Mucosa of rectum (tissue), 2 donors: Measurements from ENCODE around the gene RAD1.

ENCODE experiments used
- H3K27ac ChIP-seq, 2 donors: one replicate each; pipeline ENCODE4 v1.7.0; 2013; ENCODE audit warnings: inconsistent platforms in 2 of 2, low read depth in 2 of 2, low read length in 2 of 2
- H3K27me3 ChIP-seq, 2 donors: one replicate each; pipeline ENCODE4 v1.7.0; 2013; ENCODE audit warnings: low read length in 2 of 2; ENCODE audit not compliant: control insufficient read depth in 2 of 2, insufficient read depth in 2 of 2
- H3K36me3 ChIP-seq, 2 donors: one replicate each; pipeline ENCODE4 v1.7.0; 2013; ENCODE audit warnings: low read length in 2 of 2; ENCODE audit not compliant: control insufficient read depth in 2 of 2, insufficient read depth in 2 of 2
- H3K4me1 ChIP-seq, 2 donors: one replicate each; pipeline ENCODE4 v1.7.0; 2013; ENCODE audit warnings: low read length in 2 of 2, mild to moderate bottlenecking in 1 of 2; ENCODE audit not compliant: control insufficient read depth in 2 of 2, insufficient read depth in 2 of 2
- H3K4me3 ChIP-seq, 2 donors: one replicate each; pipeline ENCODE4 v1.7.0; 2013; ENCODE audit warnings: low read length in 2 of 2
- H3K9ac ChIP-seq, 2 donors: one replicate each; pipeline ENCODE4 v1.7.0; 2013; ENCODE audit warnings: low read length in 2 of 2, low read depth in 1 of 2, mild to moderate bottlenecking in 1 of 2
- H3K9me3 ChIP-seq, 2 donors: one replicate each; pipeline ENCODE4 v1.7.0; 2013; ENCODE audit warnings: low read length in 2 of 2; ENCODE audit not compliant: control insufficient read depth in 2 of 2
- donor health status: healthy.
- donor health status: Normal muscosa, but diverticular disease.

The RAD1 gene

GRCh38 chr5:34916518-34916917 is 1.2 kb upstream of the RAD1 start:
- H3K4me1 ChIP-seq, result peaks cover 17 to 24% of the 10 kb centered on the region in 2 donors
- no peaks in the 10 kb centered on the region for H3K27me3 ChIP-seq
- H3K27ac ChIP-seq, result no peak overlapping the region
- H3K9ac ChIP-seq, result peak overlapping the region; percentile 68 to 89
- H3K36me3 ChIP-seq, result peaks cover 7 to 14% of the 10 kb centered on the region in 2 donors
- peak overlapping the region; percentile 76 to 97 for H3K4me3 ChIP-seq
- H3K9me3 ChIP-seq, result no peaks in the 10 kb centered on the region

- H3K36me3 ChIP-seq, result peaks cover 10 to 14% of the 10 kb centered on the region in 2 donors
- no peaks in the 10 kb centered on the region for H3K27me3 ChIP-seq
- H3K4me1 ChIP-seq, result peaks cover 17 to 24% of the 10 kb centered on the region in 2 donors
- no peaks in the 10 kb centered on the region for H3K9me3 ChIP-seq
- H3K27ac ChIP-seq, result peak overlapping the region; percentile 34 to 83
- peak overlapping the region; percentile 68 to 89 for H3K9ac ChIP-seq
- peak overlapping the region; percentile 76 to 97 for H3K4me3 ChIP-seq
Observed at GRCh38 chr5:34915856-34916192, 520 bp upstream of the RAD1 start.

GRCh38 chr5:34914671-34915138 is 599 bp downstream of the RAD1 start:
- Histone ChIP-seq H3K4me1 (peaks cover 17 to 24% of the 10 kb centered on the region in 2 donors), H3K9me3 (no peaks in the 10 kb centered on the region), H3K9ac (peak overlapping the region; percentile 54 to 68), H3K4me3 (peak overlapping the region; percentile 76 to 97), H3K27ac (peak overlapping the region; percentile 83 to 85), H3K27me3 (no peaks in the 10 kb centered on the region), H3K36me3 (peaks cover 11 to 12% of the 10 kb centered on the region in 2 donors)

GRCh38 chr5:34913072-34913471 is 2.2 kb downstream of the RAD1 start:
- no peak overlapping the region for H3K27ac ChIP-seq
- no peak overlapping the region for H3K4me3 ChIP-seq
- H3K9me3 ChIP-seq, result no peaks in the 10 kb centered on the region
- H3K4me1 ChIP-seq, result peaks cover 17 to 24% of the 10 kb centered on the region in 2 donors
- peaks cover 7 to 15% of the 10 kb centered on the region in 2 donors for H3K36me3 ChIP-seq
- no peak overlapping the region for H3K9ac ChIP-seq
- no peaks in the 10 kb centered on the region for H3K27me3 ChIP-seq

GRCh38 chr5:34905564-34905963 is 9.7 kb downstream of the RAD1 start:
- Histone ChIP-seq H3K4me3 (no peak overlapping the region), H3K4me1 (no peaks in the 10 kb centered on the region), H3K36me3 (peaks cover 0 to 5% of the 10 kb centered on the region in 2 donors), H3K9ac (no peak overlapping the region), H3K27me3 (no peaks in the 10 kb centered on the region), H3K27ac (no peak overlapping the region), H3K9me3 (no peaks in the 10 kb centered on the region)

GRCh38 chr5:34903260-34903659 is 12.0 kb downstream of the RAD1 start:
- Histone ChIP-seq H3K27me3 (no peaks in the 10 kb centered on the region), H3K27ac (no peak overlapping the region), H3K9me3 (no peaks in the 10 kb centered on the region), H3K9ac (no peak overlapping the region), H3K36me3 (no peaks in the 10 kb centered on the region), H3K4me3 (no peak overlapping the region), H3K4me1 (no peaks in the 10 kb centered on the region)

GRCh38 chr5:34900652-34901051 is 14.7 kb downstream of the RAD1 start:
- Histone ChIP-seq H3K36me3 (no peaks in the 10 kb centered on the region), H3K9ac (no peak overlapping the region), H3K9me3 (no peaks in the 10 kb centered on the region), H3K27me3 (no peaks in the 10 kb centered on the region), H3K27ac (no peak overlapping the region), H3K4me3 (no peak overlapping the region), H3K4me1 (peaks cover 0 to 2% of the 10 kb centered on the region in 2 donors)

- Histone ChIP-seq H3K27me3 (no peaks in the 10 kb centered on the region), H3K4me3 (no peak overlapping the region), H3K9ac (no peak overlapping the region), H3K9me3 (no peaks in the 10 kb centered on the region), H3K4me1 (peaks cover 0 to 2% of the 10 kb centered on the region in 2 donors), H3K27ac (no peak overlapping the region), H3K36me3 (no peaks in the 10 kb centered on the region)
Observed at GRCh38 chr5:34899066-34899465, 16.2 kb downstream of the RAD1 start.

- no peak overlapping the region for H3K4me3 ChIP-seq
- H3K27ac ChIP-seq, result no peak overlapping the region
- peaks cover 0 to 2% of the 10 kb centered on the region in 2 donors for H3K4me1 ChIP-seq
- no peaks in the 10 kb centered on the region for H3K36me3 ChIP-seq
- H3K9me3 ChIP-seq, result no peaks in the 10 kb centered on the region
- no peaks in the 10 kb centered on the region for H3K27me3 ChIP-seq
- H3K9ac ChIP-seq, result no peak overlapping the region
Observed at GRCh38 chr5:34898258-34898895, 16.9 kb downstream of the RAD1 start.

GRCh38 chr5:34897646-34898045 is 17.7 kb downstream of the RAD1 start:
- H3K27ac ChIP-seq, result no peak overlapping the region
- no peak overlapping the region for H3K4me3 ChIP-seq
- H3K36me3 ChIP-seq, result no peaks in the 10 kb centered on the region
- H3K27me3 ChIP-seq, result no peaks in the 10 kb centered on the region
- H3K4me1 ChIP-seq, result peaks cover 0 to 2% of the 10 kb centered on the region in 2 donors
- H3K9ac ChIP-seq, result no peak overlapping the region
- no peaks in the 10 kb centered on the region for H3K9me3 ChIP-seq
